ENCODE data around the gene TPI1. TPM values are rescaled to one million over a fixed set of nuclear protein-coding genes. Genes with fewer than 3 reads are reported as not detected.
"Not testable (repeated sequence)": the region's sequence is repeated elsewhere in the genome, so short reads cannot be mapped to it uniquely, and the experiment has no call there.

Gene TPI1
- total RNA-seq, 1 experiment from 2014 or later, result 1,045 TPM

GRCh38 chr12:6905414-6906040, 38.2 kb downstream of the TPI1 start:
- ChIA-PET CTCF (interaction anchor here (1.4 to 8.0 kb wide), 6 partner anchors 14 to 36 kb away, joined by 3 to 53 read pairs (median 11); partner anchors contain the start of gene SPSB2), POLR2A (interaction anchor here (1.0 to 2.1 kb wide), 6 partner anchors 14 to 84 kb away, joined by 3 to 12 read pairs (median 6); partner anchors contain the start of genes C12orf57, GPR162, RNU7-1 and SPSB2)
- Mint-ChIP-seq H3K27ac (no peak overlapping the region), H3K27me3 (ENCODE audit: low read depth) (peaks cover 6% of the 10 kb centered on the region), H3K4me3 (no peak overlapping the region), H3K36me3 (no peaks in the 10 kb centered on the region), H3K4me1 (peaks cover 3% of the 10 kb centered on the region; the same call in 1 of the 2 replicates), H3K9me3 (no peaks in the 10 kb centered on the region)
- TF ChIP-seq TP53 (CRISPR knock-in tag; IDR thresholded peaks at IDR 0.05) (no peak), ZNF512 (CRISPR knock-in tag; IDR thresholded peaks at IDR 0.05; ENCODE audit: borderline replicate concordance) (no peak), ZBTB21 (CRISPR knock-in tag; IDR thresholded peaks at IDR 0.05; ENCODE audit: borderline replicate concordance) (no peak), ZNF425 (CRISPR knock-in tag; conservative IDR thresholded peaks at IDR 0.05) (no peak), SMAD3 (CRISPR knock-in tag; IDR thresholded peaks at IDR 0.05; ENCODE audit: borderline replicate concordance) (no peak), IRF2 (CRISPR knock-in tag; IDR thresholded peaks at IDR 0.05; ENCODE audit: borderline replicate concordance, low read depth) (no peak), STAT6 (CRISPR knock-in tag; conservative IDR thresholded peaks at IDR 0.05; ENCODE audit: low read depth) (no peak)
- ATAC-seq, result no peak
- DNase-seq (ENCODE audit: low spot score), result no peak

- H3K27me3 Mint-ChIP-seq (ENCODE audit: low read depth), result peaks cover 14% of the 10 kb centered on the region
- ATAC-seq; H3K27ac Mint-ChIP-seq; H3K4me3 Mint-ChIP-seq; H3K36me3 Mint-ChIP-seq; H3K9me3 Mint-ChIP-seq; H3K4me1 Mint-ChIP-seq; DNase-seq (ENCODE audit: low spot score): not testable (repeated sequence)
- ChIA-PET CTCF (interaction anchor here (0.6 to 8.0 kb wide), 4 partner anchors 17 to 71 kb away, joined by 3 to 53 read pairs (median 6); partner anchors contain the start of gene SPSB2), POLR2A (interaction anchor here (0.6 to 1.1 kb wide), 2 partner anchors 38 to 87 kb away, joined by 3 to 8 read pairs; no protein-coding TSS in a partner anchor)
Observed at GRCh38 chr12:6908141-6908540, 40.8 kb downstream of the TPI1 start.

- ChIA-PET CTCF (interaction anchor here (4.4 to 9.1 kb wide), 3 partner anchors 16 to 37 kb away, joined by 17 to 53 read pairs (median 45); partner anchors contain the start of gene SPSB2), POLR2A (no interaction called here)
- Mint-ChIP-seq H3K27me3 (ENCODE audit: low read depth) (peaks cover 17% of the 10 kb centered on the region), H3K27ac (no peak overlapping the region), H3K4me3 (no peak overlapping the region), H3K36me3 (no peaks in the 10 kb centered on the region), H3K9me3 (no peaks in the 10 kb centered on the region), H3K4me1 (peaks cover 14% of the 10 kb centered on the region)
- DNase-seq (ENCODE audit: low spot score), result no peak
- ATAC-seq, result no peak
- no peak for TF ChIP-seq ZMAT4 (CRISPR knock-in tag; IDR thresholded peaks at IDR 0.05)
- TF ChIP-seq CDX4 (CRISPR knock-in tag; IDR thresholded peaks at IDR 0.05; ENCODE audit: borderline replicate concordance), result no peak
- no peak for TF ChIP-seq ERG (CRISPR knock-in tag; IDR thresholded peaks at IDR 0.05)
- TF ChIP-seq FOXJ3 (CRISPR knock-in tag; IDR thresholded peaks at IDR 0.05; ENCODE audit: borderline replicate concordance), result no peak
- TF ChIP-seq OVOL2 (CRISPR knock-in tag; IDR thresholded peaks at IDR 0.05; ENCODE audit: borderline replicate concordance), result no peak
- no peak for TF ChIP-seq MLX (CRISPR knock-in tag; IDR thresholded peaks at IDR 0.05)
- no peak for TF ChIP-seq FOXP1 (CRISPR knock-in tag; IDR thresholded peaks at IDR 0.05; ENCODE audit: borderline replicate concordance)
- no peak for TF ChIP-seq TCF7 (CRISPR knock-in tag; IDR thresholded peaks at IDR 0.05; ENCODE audit: low read depth)
- no peak for TF ChIP-seq ZNF219 (CRISPR knock-in tag; IDR thresholded peaks at IDR 0.05; ENCODE audit: borderline replicate concordance)
- TF ChIP-seq FOXK1 (CRISPR knock-in tag; IDR thresholded peaks at IDR 0.05), result no peak
- TF ChIP-seq MXD4 (CRISPR knock-in tag; IDR thresholded peaks at IDR 0.05; ENCODE audit: borderline replicate concordance), result no peak
- TF ChIP-seq NFE2L1 (CRISPR knock-in tag; IDR thresholded peaks at IDR 0.05), result no peak
Observed at GRCh38 chr12:6909421-6910145, 42.3 kb downstream of the TPI1 start.

Measured in WTC11 (cell line).